K562 (cell line): ENCODE data around the gene VEGFA. TPM values are rescaled to one million over a fixed set of nuclear protein-coding genes. Genes with fewer than 3 reads are reported as not detected.

Experiments used
- ARHGAP35 ChIP-seq: fragments of 450-650 bp; IDR thresholded peaks from 2 replicates; pipeline ENCODE4 v1.6.1; 2018; ENCODE audit not compliant: partially characterized antibody
- CAMTA2 ChIP-seq: fragments of 250-450 bp; sonication (Bioruptor Pico); conservative IDR thresholded peaks from 2 replicates; pipeline ENCODE4 v1.5.1; 2022
- CBFB ChIP-seq: sonication (generic); formaldehyde crosslinking; IDR thresholded peaks from 2 replicates; pipeline ENCODE4 v1.4.0; 2020; ENCODE audit warnings: mild to moderate bottlenecking, missing genetic modification reagents
- CBX3 ChIP-seq, 2 experiments: IDR thresholded peaks; 1 replicate in 1 of 2; 2 replicates in 1 of 2; pipeline ENCODE4 v1.6.1; 2012; ENCODE audit warnings: inconsistent platforms in 2 of 2, low read length in 2 of 2, borderline replicate concordance in 1 of 2, control low read depth in 1 of 2
- CXXC5 ChIP-seq: fragments of 250-450 bp; sonication (Bioruptor Pico); IDR thresholded peaks from 2 replicates; pipeline ENCODE4 v1.8.0; 2022; ENCODE audit warnings: inconsistent platforms, mild to moderate bottlenecking, moderate library complexity
- EZH2 ChIP-seq: IDR thresholded peaks from 2 replicates; pipeline ENCODE4 v1.6.1; 2012; ENCODE audit warnings: low read depth, mild to moderate bottlenecking, inconsistent platforms, low read length, borderline replicate concordance
- FIP1L1 ChIP-seq: fragments of 200-400 bp; formaldehyde crosslinking; IDR thresholded peaks from 2 replicates; pipeline ENCODE4 v1.6.1; 2018; ENCODE audit warnings: mild to moderate bottlenecking, low read depth, low read length; ENCODE audit not compliant: poor library complexity, severe bottlenecking
- HMGXB4 ChIP-seq: sonication (generic); formaldehyde crosslinking; IDR thresholded peaks from 2 replicates; pipeline ENCODE4 v1.8.1; 2023; ENCODE audit warnings: mild to moderate bottlenecking, missing genetic modification reagents
- KLF1 ChIP-seq: fragments of 450-650 bp; IDR thresholded peaks from 2 replicates; pipeline ENCODE4 v1.6.1; 2016; ENCODE audit warnings: missing genetic modification characterization, missing compliant biosample characterization
- KLF6 ChIP-seq: fragments of 250-450 bp; sonication (Bioruptor Pico); IDR thresholded peaks from 2 replicates; pipeline ENCODE4 v1.4.0; 2020; ENCODE audit warnings: mild to moderate bottlenecking, moderate library complexity, borderline replicate concordance
- L3MBTL2 ChIP-seq: fragments of 450-650 bp; IDR thresholded peaks from 2 replicates; pipeline ENCODE4 v1.6.1; 2016; ENCODE audit warnings: mild to moderate bottlenecking, moderate library complexity
- MAX ChIP-seq: sonication (generic); formaldehyde crosslinking; IDR thresholded peaks from 2 replicates; pipeline ENCODE4 v1.9.0; 2022; ENCODE audit warnings: mild to moderate bottlenecking, missing genetic modification reagents
- MED1 ChIP-seq: sonication (generic); formaldehyde crosslinking; IDR thresholded peaks from 2 replicates; pipeline ENCODE4 v1.8.1; 2023; ENCODE audit warnings: missing genetic modification reagents, borderline replicate concordance
- NCOA2 ChIP-seq, 2 experiments: fragments of 450-650 bp; IDR thresholded peaks; 2 replicates each; pipeline ENCODE4 v1.6.1; 2018; ENCODE audit warnings: mild to moderate bottlenecking in 2 of 2, moderate library complexity in 1 of 2; ENCODE audit not compliant: partially characterized antibody in 2 of 2
- NCOA6 ChIP-seq: fragments of 450-650 bp; IDR thresholded peaks from 2 replicates; pipeline ENCODE4 v1.6.1; 2017; ENCODE audit warnings: mild to moderate bottlenecking
- NFATC3 ChIP-seq: fragments of 450-650 bp; IDR thresholded peaks from 2 replicates; pipeline ENCODE4 v1.6.1; 2017; ENCODE audit warnings: mild to moderate bottlenecking
- PML ChIP-seq: IDR thresholded peaks from 2 replicates; pipeline ENCODE4 v1.6.1; 2012; ENCODE audit warnings: low read length, inconsistent platforms
- PYGO2 ChIP-seq: fragments of 450-650 bp; IDR thresholded peaks from 2 replicates; pipeline ENCODE4 v1.6.1; 2016; ENCODE audit warnings: mild to moderate bottlenecking, missing genetic modification characterization, moderate library complexity, missing compliant biosample characterization
- RFX1 ChIP-seq: fragments of 450-650 bp; IDR thresholded peaks from 2 replicates; pipeline ENCODE4 v1.6.1; 2016; ENCODE audit warnings: mild to moderate bottlenecking, moderate library complexity
- SIN3B ChIP-seq: fragments of 450-650 bp; IDR thresholded peaks from 2 replicates; pipeline ENCODE4 v1.6.1; 2017; ENCODE audit warnings: low read depth, mild to moderate bottlenecking, moderate library complexity
- SMARCC2 ChIP-seq: fragments of 450-650 bp; IDR thresholded peaks from 2 replicates; pipeline ENCODE4 v1.6.1; 2017; ENCODE audit warnings: antibody characterized with exemption, moderate library complexity, mild to moderate bottlenecking, low read depth
- SNAPC5 ChIP-seq: fragments of 250-450 bp; sonication (Bioruptor Pico); IDR thresholded peaks from 2 replicates; pipeline ENCODE4 v1.8.0; 2021; ENCODE audit warnings: moderate library complexity, mild to moderate bottlenecking, inconsistent platforms
- SRSF9 ChIP-seq: fragments of 200-400 bp; formaldehyde crosslinking; IDR thresholded peaks from 2 replicates; pipeline ENCODE4 v1.6.1; 2017; ENCODE audit warnings: low read depth, low read length, borderline replicate concordance
- TAF15 ChIP-seq: fragments of 200-400 bp; formaldehyde crosslinking; IDR thresholded peaks from 2 replicates; pipeline ENCODE4 v1.6.1; 2017; ENCODE audit warnings: mild to moderate bottlenecking, low read depth, low read length, moderate library complexity
- WHSC1 ChIP-seq: IDR thresholded peaks from one replicate; pipeline ENCODE4 v1.6.1; 2012; ENCODE audit warnings: low read length, control low read depth, inconsistent platforms
- ZNF121 ChIP-seq: sonication (generic); formaldehyde crosslinking; conservative IDR thresholded peaks from 2 replicates; pipeline ENCODE4 v1.8.0; 2022; ENCODE audit warnings: missing genetic modification reagents
- ZNF175 ChIP-seq: fragments of 200-800 bp; sonication (Bioruptor generic); IDR thresholded peaks from 2 replicates; pipeline ENCODE4 v1.6.1; 2016; ENCODE audit warnings: low read depth, mild to moderate bottlenecking, missing genetic modification characterization, missing compliant biosample characterization
- ZNF384 ChIP-seq: IDR thresholded peaks from 2 replicates; pipeline ENCODE4 v1.6.1; 2012; ENCODE audit warnings: low read depth, low read length, improper control_type of control experiment
- ZNF561 ChIP-seq: fragments of 450-650 bp; formaldehyde crosslinking; conservative IDR thresholded peaks from 2 replicates; pipeline ENCODE4 v1.4.0; 2020; ENCODE audit warnings: mild to moderate bottlenecking, moderate library complexity
- ZNF668 ChIP-seq: fragments of 250-450 bp; sonication (Bioruptor Pico); IDR thresholded peaks from 2 replicates; pipeline ENCODE4 v1.8.0; 2022; ENCODE audit warnings: mild to moderate bottlenecking, inconsistent platforms
- polyA plus RNA-seq, 8 experiments: library from polyadenylated mRNA; depleted of rRNA in 4 of 8; stranded (reverse) in 5 of 8; unstranded in 3 of 8; fragments of >200 nt; fragmentation: Nextera tagmentation in 2 of 8; fragmentation: Illumina TruSeq in 1 of 8; extraction: Ambion mirVana in 2 of 8; extraction: Trizol in 1 of 8; gene quantifications; 2 replicates each; pipeline versions ENCODE4 v1.2.1 to v1.2.3, GENCODE V29; 2011 to 2014; ENCODE audit warnings: inconsistent platforms in 1 of 8, missing spikeins in 1 of 8
- total RNA-seq, 7 experiments: library from RNA; depleted of rRNA in 6 of 7; stranded (reverse); fragments of >200 nt in 6 of 7; fragmentation: Illumina TruSeq in 2 of 7; extraction: Trizol in 2 of 7; gene quantifications; 2 replicates each; pipeline versions ENCODE4 v1.2.1 to v1.2.3, GENCODE V29; 2011 to 2021; ENCODE audit warnings: low replicate concordance in 1 of 7

VEGFA gene
- total and polyA plus RNA-seq, 9 of the 15 experiments (the other 6 are each of a cell fraction or from before 2014, with no cell fraction given) = 14.0 to 271 (median 124) TPM

GRCh38 chr6:43798688-43799444 lies 28.9 kb downstream of the VEGFA start (continued):
- TF ChIP-seq ZNF561 (CRISPR knock-in tag) = no peak
- TF ChIP-seq SMARCC2 = peak; percentile 95
- no peak for TF ChIP-seq ZNF668 (CRISPR knock-in tag)
- no peak for TF ChIP-seq NCOA2 (IDR thresholded peaks at IDR 0.05; ENCODE audit: partially characterized antibody in 2 of 2)
- TF ChIP-seq FIP1L1 = no peak
- no peak for TF ChIP-seq SNAPC5 (CRISPR knock-in tag)
- no peak for TF ChIP-seq KLF6 (CRISPR knock-in tag)
- TF ChIP-seq L3MBTL2 = peak; percentile 87
- TF ChIP-seq CBFB (CRISPR knock-in tag) = no peak
- no peak for TF ChIP-seq ARHGAP35
- TF ChIP-seq NFATC3 = peak; percentile 39; the same call in 1 of the 2 replicates
- TF ChIP-seq RFX1 = no peak
- no peak for TF ChIP-seq NCOA6
- no peak for TF ChIP-seq SRSF9
- TF ChIP-seq CAMTA2 (CRISPR knock-in tag) = no peak
- TF ChIP-seq HMGXB4 (CRISPR knock-in tag) = 0 out of 2 replicates have a peak, but pooled peaks have one; percentile 51
- TF ChIP-seq SIN3B = no peak; the same call in 1 of the 2 replicates
- TF ChIP-seq CBX3 (IDR thresholded peaks at IDR 0.05; ENCODE audit: borderline replicate concordance in 1 of 2, low read length in 2 of 2) = peak in 1 of 2 experiments; percentile 79; a peak in 1 of 3 replicates
- TF ChIP-seq EZH2 = no peak
- TF ChIP-seq PML = peak; percentile 18; the same call in 1 of the 2 replicates
- peak; percentile 97 for TF ChIP-seq CXXC5 (CRISPR knock-in tag)
- TF ChIP-seq MED1 (CRISPR knock-in tag) = no peak
- no peak for TF ChIP-seq PYGO2
- no peak for TF ChIP-seq ZNF121
- no peak for TF ChIP-seq KLF1 (tag)
- peak; percentile 90 for TF ChIP-seq MAX (CRISPR knock-in tag)
- no peak for TF ChIP-seq TAF15
- no peak for TF ChIP-seq ZNF384
- TF ChIP-seq WHSC1 = no peak
- no peak for TF ChIP-seq ZNF175 (CRISPR knock-in tag)
